H1 (cell line): ENCODE results near the gene SH3PXD2A. TPM values are rescaled to one million over a fixed set of nuclear protein-coding genes. Genes with fewer than 3 reads are reported as not detected.

Experiments
- BCL11A ChIP-seq, 2 experiments: IDR thresholded peaks; one replicate each; pipeline ENCODE4 v1.6.1; 2011; ENCODE audit warnings: low read depth in 2 of 2, low read length in 2 of 2, mild to moderate bottlenecking in 2 of 2
- polyA plus RNA-seq, 7 experiments: library from polyadenylated mRNA; depleted of rRNA in 3 of 7; stranded (reverse) in 5 of 7; unstranded in 2 of 7; fragments of >200 nt in 5 of 7; fragments of 200-250 nt in 2 of 7; gene quantifications; 1 replicate in 5 of 7; 2 replicates in 1 of 7; 4 replicates in 1 of 7; pipeline versions ENCODE4 v1.2.1 to v1.2.3, GENCODE V29; 2011 to 2013; ENCODE audit warnings: missing spikeins in 2 of 7, mixed read lengths in 2 of 7
- total RNA-seq: library from RNA; stranded (reverse); fragmentation: NEBNext Ultra II Directional; extraction: Animal tissue kit (Norgen Biotek cat#: 25700); gene quantifications from 2 replicates; pipeline ENCODE4 v1.2.1, GENCODE V29; 2021

The SH3PXD2A gene
- total and polyA plus RNA-seq, 2 of the 8 experiments (the other 6 are each of a cell fraction or from before 2014, with no cell fraction given): 5.4 to 16.3 TPM

- no peak for TF ChIP-seq BCL11A (IDR thresholded peaks at IDR 0.05; ENCODE audit: low read depth in 2 of 2, low read length in 2 of 2)
These were observed 186.8 kb downstream of the SH3PXD2A start (continued) for GRCh38 chr10:103668351-103669242.
